ENCODE measurements around the gene ICE1. TPM values are rescaled to one million over a fixed set of nuclear protein-coding genes. Genes with fewer than 3 reads are reported as not detected.

ICE1 gene
- total RNA-seq, result 34.6 to 36.4 TPM (median 35.9 TPM) in 3 replicates
- long read RNA-seq, partial matches to known transcripts, result 4 of 11 reads
- long read RNA-seq, other reads (novel, unspliced or antisense), result 3 of 11 reads

DNA sequence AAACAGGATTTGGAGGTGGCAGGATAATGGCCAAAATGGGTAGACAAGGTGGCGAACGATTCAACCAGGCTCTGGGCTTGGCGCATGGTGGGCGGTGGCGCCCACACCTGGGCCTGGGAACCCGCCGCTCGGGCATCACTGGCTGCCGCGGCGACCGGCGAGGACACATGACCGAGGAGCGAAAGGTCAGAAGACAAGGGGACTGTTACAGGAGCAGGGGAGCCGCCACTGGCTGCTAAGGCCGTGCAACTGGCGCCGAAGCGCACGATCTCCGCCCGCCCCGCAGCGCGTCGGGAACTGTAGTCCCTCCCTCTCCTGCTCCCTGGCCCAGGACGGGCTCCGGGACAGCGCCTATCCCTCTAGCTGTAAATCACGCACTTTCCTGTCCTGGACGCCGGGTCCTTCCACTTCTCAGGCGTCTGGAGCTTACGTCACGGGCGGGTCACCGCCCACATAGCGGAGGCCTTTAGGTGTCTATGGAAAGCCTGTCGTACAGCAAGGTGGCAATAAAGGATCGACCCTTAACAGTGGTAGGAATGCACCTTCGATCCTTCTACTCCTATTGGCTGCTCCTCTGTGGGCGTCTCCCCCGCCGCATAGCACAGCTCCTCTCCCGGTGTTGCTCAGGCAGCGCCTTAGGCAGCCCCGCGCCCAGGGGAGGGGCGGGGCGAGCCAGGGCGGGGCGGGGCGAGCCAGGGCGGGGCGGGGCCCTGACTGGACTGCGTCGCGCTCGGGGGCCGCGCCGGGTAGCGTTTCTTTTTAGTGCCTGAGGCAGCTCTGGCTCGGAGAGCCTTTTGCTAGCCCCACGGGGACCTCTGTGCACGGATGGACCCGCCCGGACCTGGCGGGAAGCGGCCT is at the start of gene ICE1:
Gene ICE1 (plus strand): TSS at position 717 of the 858 bp plus-strand sequence. CDS start 239 bp downstream, outside the sequence.
- Mint-ChIP-seq H3K36me3 (ENCODE audit: low read depth) (no peaks in the 10 kb centered on the region), H3K4me1 (ENCODE audit: low read depth) (peaks cover 44% of the 10 kb centered on the region), H3K9me3 (ENCODE audit: low read depth) (no peaks in the 10 kb centered on the region), H3K27ac (ENCODE audit: unreplicated experiment) (peak within 1 kb of the TSS; percentile 97), H3K4me3 (ENCODE audit: unreplicated experiment) (peak within 1 kb of the TSS; percentile 89), H3K27me3 (ENCODE audit: low read depth) (no peaks in the 10 kb centered on the region)
- DNase-seq (ENCODE audit: low spot score), result peak; percentile 99
- peak; percentile 31 for TF ChIP-seq CTCF (IDR thresholded peaks at IDR 0.05)

- Mint-ChIP-seq H3K27ac (ENCODE audit: unreplicated experiment) (no peak overlapping the region), H3K36me3 (ENCODE audit: low read depth) (no peaks in the 10 kb centered on the region), H3K4me3 (ENCODE audit: unreplicated experiment) (no peak overlapping the region), H3K27me3 (ENCODE audit: low read depth) (no peaks in the 10 kb centered on the region), H3K9me3 (ENCODE audit: low read depth) (no peaks in the 10 kb centered on the region), H3K4me1 (ENCODE audit: low read depth) (peaks cover 12% of the 10 kb centered on the region)
- DNase-seq (ENCODE audit: low spot score), result no peak
- no peak for TF ChIP-seq CTCF (IDR thresholded peaks at IDR 0.05)
Measured at GRCh38 chr5:5372930-5373329, 49.5 kb upstream of the ICE1 start.

DNA sequence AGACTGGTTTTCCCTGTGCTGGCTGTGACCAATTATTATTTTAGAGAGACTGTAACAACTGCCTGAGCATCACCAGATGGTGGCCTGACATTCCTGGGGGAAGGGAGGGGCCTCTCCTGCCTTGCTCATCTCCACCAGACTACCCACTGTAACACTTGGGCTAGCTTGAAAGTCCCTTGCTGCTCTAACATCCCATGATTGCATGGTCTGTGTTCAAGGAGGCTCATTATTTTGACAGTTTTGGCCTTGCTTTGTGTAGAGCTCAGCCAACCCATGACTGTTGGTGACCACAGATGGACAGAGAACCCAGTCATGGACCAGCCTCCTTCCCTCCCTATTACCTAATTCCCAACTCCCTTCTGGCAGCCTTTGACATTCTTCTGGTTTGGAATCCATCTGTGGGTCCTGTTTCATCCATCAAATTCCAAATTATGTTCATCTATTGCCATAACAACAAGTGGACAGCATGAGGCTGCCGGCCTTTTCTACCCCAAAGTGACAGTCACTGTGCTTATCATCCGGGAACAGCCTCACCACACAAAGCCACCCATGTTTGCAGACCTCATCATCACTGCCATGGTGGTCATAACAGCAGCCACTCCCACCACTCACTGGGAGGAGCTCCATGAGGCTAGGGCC is 49.0 kb upstream of the ICE1 start:
- Mint-ChIP-seq H3K4me1 (ENCODE audit: low read depth) (peaks cover 12% of the 10 kb centered on the region), H3K9me3 (ENCODE audit: low read depth) (no peaks in the 10 kb centered on the region), H3K27ac (ENCODE audit: unreplicated experiment) (no peak overlapping the region), H3K36me3 (ENCODE audit: low read depth) (no peaks in the 10 kb centered on the region), H3K27me3 (ENCODE audit: low read depth) (no peaks in the 10 kb centered on the region), H3K4me3 (ENCODE audit: unreplicated experiment) (no peak overlapping the region)
- no peak for TF ChIP-seq CTCF (IDR thresholded peaks at IDR 0.05)
- no peak for DNase-seq (ENCODE audit: low spot score)

GRCh38 chr5:5374009-5374715 is 48.3 kb upstream of the ICE1 start:
- no peaks in the 10 kb centered on the region for H3K9me3 Mint-ChIP-seq (ENCODE audit: low read depth)
- no peak for DNase-seq (ENCODE audit: low spot score)
- H3K4me3 Mint-ChIP-seq (ENCODE audit: unreplicated experiment), result no peak overlapping the region
- TF ChIP-seq CTCF (IDR thresholded peaks at IDR 0.05), result no peak
- peaks cover 12% of the 10 kb centered on the region for H3K4me1 Mint-ChIP-seq (ENCODE audit: low read depth)
- no peaks in the 10 kb centered on the region for H3K27me3 Mint-ChIP-seq (ENCODE audit: low read depth)
- peak overlapping the region; percentile 50 for H3K27ac Mint-ChIP-seq (ENCODE audit: unreplicated experiment)
- H3K36me3 Mint-ChIP-seq (ENCODE audit: low read depth), result no peaks in the 10 kb centered on the region

- peaks cover 25% of the 10 kb centered on the region for H3K4me1 Mint-ChIP-seq (ENCODE audit: low read depth)
- H3K36me3 Mint-ChIP-seq (ENCODE audit: low read depth), result no peaks in the 10 kb centered on the region
- no peak for TF ChIP-seq CTCF (IDR thresholded peaks at IDR 0.05)
- no peaks in the 10 kb centered on the region for H3K27me3 Mint-ChIP-seq (ENCODE audit: low read depth)
- H3K9me3 Mint-ChIP-seq (ENCODE audit: low read depth), result no peaks in the 10 kb centered on the region
- H3K4me3 Mint-ChIP-seq (ENCODE audit: unreplicated experiment), result no peak overlapping the region
- H3K27ac Mint-ChIP-seq (ENCODE audit: unreplicated experiment), result no peak overlapping the region
- DNase-seq (ENCODE audit: low spot score), result no peak
Measured at GRCh38 chr5:5377780-5378179, 44.7 kb upstream of the ICE1 start.

Measured in chondrocyte (in vitro differentiated cells).